ENCODE results near the gene APOH. TPM values are rescaled to one million over a fixed set of nuclear protein-coding genes. Genes with fewer than 3 reads are reported as not detected.

The APOH gene
- total and polyA plus RNA-seq, 9 of the 15 experiments (the other 6 are each of a cell fraction or from before 2014, with no cell fraction given): 1.1 TPM; not detected in 8

- TF ChIP-seq SIRT6 (IDR thresholded peaks at IDR 0.05; ENCODE audit: low read depth, low read length): no peak
- no peak for TF ChIP-seq ZNF518B (CRISPR knock-in tag; IDR thresholded peaks at IDR 0.05)
- TF ChIP-seq SIX5 (IDR thresholded peaks at IDR 0.05; ENCODE audit: borderline replicate concordance in 1 of 2, insufficient read depth in 1 of 2, low read depth in 1 of 2, low read length in 2 of 2): no peak
Measured at GRCh38 chr17:66171172-66171571, 58.0 kb downstream of the APOH start (continued).

- Histone ChIP-seq H3K36me3 (ENCODE audit: control insufficient read depth, insufficient read depth, low read length) (no peaks in the 10 kb centered on the region), H3K27ac (ENCODE audit: extremely low read depth, low read depth, low read length) (no peak overlapping the region), H3K9me3 (replicated peaks; ENCODE audit: control insufficient read depth, insufficient read depth, low read depth, low read length) (no peaks in the 10 kb centered on the region), H3K9ac (ENCODE audit: insufficient read depth in 1 of 2, low read depth in 2 of 2, low read length in 2 of 2) (no peak overlapping the region), H4K20me1 (replicated peaks; ENCODE audit: control insufficient read depth, insufficient read depth, low read length) (no peaks in the 10 kb centered on the region), H2AFZ (ENCODE audit: low read depth, low read length) (no peak overlapping the region), H3K27me3 (ENCODE audit: control insufficient read depth in 2 of 2, insufficient read depth in 2 of 2, low read length in 2 of 2) (0 out of 5 replicates have a peak, but pooled peaks cover 0 to 3% of the 10 kb centered on the region in 2 experiments), H3K4me1 (replicated peaks in 1 of 2; ENCODE audit: control insufficient read depth in 2 of 2, insufficient read depth in 2 of 2, low read length in 2 of 2) (no peaks in the 10 kb centered on the region), H3K79me2 (ENCODE audit: control insufficient read depth, insufficient read depth, low read length) (no peaks in the 10 kb centered on the region), H3K9me1 (ENCODE audit: control insufficient read depth, insufficient read depth, low read length) (no peaks in the 10 kb centered on the region), H3K4me3 (no peak overlapping the region), H3K4me2 (ENCODE audit: insufficient read depth, low read length) (no peak overlapping the region)
- FAIRE-seq (no peak), ATAC-seq (no peak), DNase-seq (ENCODE audit: extremely low read depth in 1 of 4, low spot score in 3 of 4) (no peak)
- TF ChIP-seq ZNF133 (CRISPR knock-in tag; IDR thresholded peaks at IDR 0.05): no peak
- no peak for TF ChIP-seq SRSF9 (IDR thresholded peaks at IDR 0.05; ENCODE audit: borderline replicate concordance, low read depth, low read length)
- TF ChIP-seq CCAR2 (IDR thresholded peaks at IDR 0.05; ENCODE audit: low read depth, low read length): no peak
- no peak for TF ChIP-seq MAX (CRISPR knock-in tag; IDR thresholded peaks at IDR 0.05)
- TF ChIP-seq PHTF2 (CRISPR knock-in tag; IDR thresholded peaks at IDR 0.05): no peak
- no peak for TF ChIP-seq NFATC3 (IDR thresholded peaks at IDR 0.05)
- TF ChIP-seq RUNX1 (IDR thresholded peaks at IDR 0.05; ENCODE audit: low read depth): no peak
- TF ChIP-seq SMC3 (conservative IDR thresholded peaks at IDR 0.05; ENCODE audit: insufficient read depth, low read depth, low read length): no peak
- no peak for TF ChIP-seq THRA (IDR thresholded peaks at IDR 0.05)
- TF ChIP-seq ZNF263 (CRISPR knock-in tag; IDR thresholded peaks at IDR 0.05; ENCODE audit: borderline replicate concordance): no peak
- no peak for TF ChIP-seq TCF7L2 (IDR thresholded peaks at IDR 0.05; ENCODE audit: low read depth, low read length)
- ChIA-PET CTCF (ENCODE audit: low intra/inter-chr PET ratio) (no interaction called here), POLR2A (interaction anchor here (0.7 to 1.0 kb wide), 2 partner anchors 14 to 777 kb away, joined by 3 read pairs; no protein-coding TSS in a partner anchor)
- in situ Hi-C loops (cut with MboI) (loop anchor here (5.0 kb wide), 1 partner anchor 938 kb away; no protein-coding TSS in a partner anchor), intact Hi-C loops (cut with micrococcal nuclease) (no loop called here)
- WGBS (ENCODE audit: insufficient coverage, low coverage, missing lambda C conversion rate): 0% methylated on average over 3 of the region's 3 CpGs
- no TSS peak for BruUV-seq (replicated peaks)
Measured at GRCh38 chr17:66169839-66170238, 59.4 kb downstream of the APOH start.

All from K562 (cell line).